Forelimb muscle (tissue), 1 donor: ENCODE results near the gene PLEKHM3. TPM values are rescaled to one million over a fixed set of nuclear protein-coding genes. Genes with fewer than 3 reads are reported as not detected.

Source experiments
- DNase-seq: peaks from one replicate; pipeline ENCODE4 v3.0.0-alpha.2; 2013; ENCODE audit warnings: low read depth
- polyA plus RNA-seq: library from polyadenylated mRNA; unstranded; fragments of 120-200 nt; gene quantifications from one replicate; pipeline ENCODE4 v1.2.1, GENCODE V29; 2013; ENCODE audit not compliant: insufficient read length

The PLEKHM3 gene
- polyA plus RNA-seq, 1 donor, result 5.9 TPM

DNA sequence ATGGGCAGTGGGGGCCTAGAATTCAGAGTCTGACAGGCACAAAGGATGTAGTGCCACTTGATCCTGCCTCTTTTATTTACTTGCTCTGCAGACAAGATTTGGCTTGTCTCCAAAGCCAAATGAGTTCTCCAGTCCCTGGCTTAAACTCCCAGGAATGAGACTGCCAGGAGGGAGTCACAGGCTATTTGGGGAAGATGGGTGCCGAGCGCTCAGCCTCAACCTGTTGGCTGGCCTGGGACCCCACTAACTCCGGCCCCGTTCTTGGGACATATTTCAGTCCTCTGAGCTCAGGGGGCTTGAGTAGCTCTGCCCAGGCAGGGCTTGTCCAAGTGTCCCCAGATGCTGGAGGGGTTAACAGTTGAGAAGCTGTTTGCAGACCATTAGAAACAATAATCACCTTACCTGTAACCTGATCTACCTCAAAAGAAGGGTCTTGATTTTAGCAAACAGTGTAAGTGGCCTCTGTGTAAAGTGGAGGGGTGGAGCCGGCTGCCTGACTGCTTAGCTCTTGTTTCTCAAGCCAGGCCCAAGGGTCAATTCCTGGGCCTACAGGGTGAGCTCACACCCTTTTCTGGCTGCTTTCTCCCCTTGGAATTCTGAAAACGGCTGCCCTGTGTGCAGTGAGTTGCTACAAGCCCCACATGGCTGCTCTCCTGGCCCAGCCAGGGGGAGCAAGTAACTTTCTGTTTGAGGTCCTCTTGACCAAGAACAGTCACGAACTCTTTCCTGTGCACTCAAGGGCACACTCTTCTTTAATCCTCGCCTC is 228.6 kb downstream of the PLEKHM3 start:
- DNase-seq, result no peak

DNA sequence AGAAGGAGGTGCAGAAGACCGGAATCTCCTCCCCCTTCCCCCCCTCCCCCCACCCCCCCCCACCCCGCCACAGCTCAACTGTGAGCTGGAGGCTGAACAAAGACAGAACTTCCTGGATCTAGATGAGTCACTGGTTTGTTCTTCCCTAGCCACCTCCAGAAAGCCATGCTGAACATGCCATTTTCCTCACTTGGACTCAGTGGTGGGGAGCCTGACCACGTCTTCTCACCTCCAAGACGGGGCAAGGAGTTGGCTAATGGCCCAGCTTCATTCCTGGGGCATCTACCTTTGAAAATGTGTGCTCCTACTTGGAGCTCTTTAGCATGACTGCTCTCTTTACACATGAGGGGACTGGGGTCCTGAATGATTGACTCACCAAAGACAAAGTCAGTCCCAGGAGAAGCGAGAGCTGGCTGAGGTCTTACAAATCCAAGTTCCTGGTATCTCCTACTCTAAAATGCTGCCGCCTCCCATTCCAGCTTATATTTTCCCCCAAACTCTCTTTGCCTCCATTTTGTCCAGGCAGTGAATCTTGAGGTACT is 233.0 kb downstream of the PLEKHM3 start:
- no peak for DNase-seq

DNA sequence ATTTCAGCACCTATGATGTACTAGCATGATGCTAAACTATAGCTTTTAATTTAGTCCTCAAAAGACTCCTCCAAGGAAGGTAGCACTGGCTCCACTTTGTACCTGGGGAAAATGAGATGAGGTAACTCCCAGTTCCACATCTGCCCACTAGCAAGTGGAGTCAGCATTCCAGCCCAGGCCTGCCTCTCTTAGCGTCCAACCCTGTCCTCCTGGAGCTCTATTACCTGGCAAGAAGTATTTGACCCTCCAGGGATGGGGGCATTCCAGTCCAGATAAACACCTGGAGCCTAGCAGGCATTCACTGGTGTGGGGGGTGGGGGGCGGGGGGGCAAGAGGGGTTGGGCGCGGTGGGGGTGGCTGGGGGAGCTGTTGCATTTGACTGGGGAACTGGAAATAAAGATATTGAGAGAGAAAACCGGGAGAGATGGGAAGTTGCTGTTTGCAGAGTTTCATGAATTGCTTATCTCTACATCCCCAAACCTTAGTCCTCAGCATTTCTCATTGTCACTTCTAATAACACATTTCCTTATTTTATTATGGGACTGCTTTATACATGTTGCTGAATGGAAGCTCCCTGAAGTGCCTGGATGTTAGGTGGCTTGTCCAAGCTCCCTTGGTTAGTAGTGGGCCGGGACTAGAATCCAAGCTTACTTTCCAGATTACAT is 233.6 kb downstream of the PLEKHM3 start:
- no peak for DNase-seq

DNA sequence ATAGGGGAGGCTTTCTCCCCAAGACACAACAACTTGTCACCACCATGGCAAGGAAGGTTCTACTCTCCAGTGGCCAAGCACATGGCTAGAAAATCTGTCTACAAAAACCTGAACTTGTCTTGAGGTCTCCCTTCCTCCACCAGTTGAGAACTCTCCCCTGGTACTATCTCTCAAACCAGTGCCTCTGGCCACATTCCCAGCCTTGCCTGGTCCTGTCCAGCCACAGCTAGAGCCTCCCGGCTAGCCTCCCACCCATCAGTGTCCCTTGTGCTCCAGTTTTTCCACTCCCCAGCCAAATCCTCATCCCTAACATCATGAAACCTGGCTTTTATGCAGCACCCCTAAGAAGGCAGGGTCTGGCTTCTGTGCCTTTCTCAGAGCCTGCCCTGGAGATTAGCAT is 234.4 kb downstream of the PLEKHM3 start:
- DNase-seq, result no peak

DNA sequence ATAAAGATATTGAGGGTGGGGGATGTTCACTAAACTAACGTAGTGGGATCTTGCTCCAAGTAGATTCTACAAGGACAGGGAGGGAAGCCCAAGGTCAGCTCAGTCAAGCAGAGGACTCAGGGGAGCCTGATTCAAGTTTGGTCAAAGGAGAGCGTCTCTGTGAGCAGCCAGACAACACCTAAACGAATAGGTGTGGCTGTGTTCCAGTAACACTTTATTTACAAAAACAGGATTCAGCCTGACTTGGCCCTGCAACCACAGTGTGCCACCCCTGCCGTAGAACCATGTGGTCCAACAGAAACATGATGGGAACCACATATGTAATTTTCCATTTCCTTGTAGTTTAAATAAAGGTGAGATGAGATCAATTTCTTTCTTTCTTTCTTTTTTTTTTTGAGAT is 237.5 kb downstream of the PLEKHM3 start:
- DNase-seq, result no peak

DNA sequence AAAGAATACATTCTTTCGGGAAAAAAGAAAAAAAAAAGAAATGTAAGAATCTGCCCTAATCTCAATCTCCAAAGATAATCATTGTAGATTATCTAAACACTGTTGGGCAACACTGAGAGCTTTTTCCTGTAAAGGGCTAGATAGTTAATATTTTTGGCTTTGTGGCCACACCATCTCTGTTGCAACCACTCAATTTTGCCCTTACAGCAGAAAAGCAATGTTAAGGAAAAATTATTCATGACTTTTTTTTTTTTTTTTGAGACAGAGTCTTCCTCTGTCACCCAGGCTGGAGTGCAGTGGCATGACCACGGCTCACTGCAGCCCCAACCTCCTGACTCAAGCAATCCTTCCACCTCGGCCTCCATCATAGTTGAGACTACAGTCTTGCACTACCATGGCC is 238.3 kb downstream of the PLEKHM3 start:
- no peak for DNase-seq

DNA sequence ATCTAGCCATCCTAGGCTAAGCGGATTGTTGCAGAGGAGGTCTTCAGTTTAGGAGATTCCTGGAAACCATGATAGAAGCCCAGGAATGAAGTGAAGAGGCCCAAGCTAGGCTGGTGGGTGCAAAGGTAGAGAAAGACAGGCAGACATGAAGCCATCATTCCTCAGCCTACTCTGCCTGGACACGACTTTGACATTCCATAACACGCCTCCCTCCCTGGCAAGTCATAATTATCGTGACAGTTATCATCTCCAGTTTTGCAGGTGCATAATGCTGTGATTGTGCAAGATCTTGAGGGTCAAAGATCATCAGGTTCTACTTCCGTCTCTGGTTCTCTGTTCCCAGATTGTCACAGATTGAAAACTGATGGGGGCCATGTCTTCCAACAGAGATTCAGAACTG is 240.4 kb downstream of the PLEKHM3 start:
- DNase-seq, result no peak

DNA sequence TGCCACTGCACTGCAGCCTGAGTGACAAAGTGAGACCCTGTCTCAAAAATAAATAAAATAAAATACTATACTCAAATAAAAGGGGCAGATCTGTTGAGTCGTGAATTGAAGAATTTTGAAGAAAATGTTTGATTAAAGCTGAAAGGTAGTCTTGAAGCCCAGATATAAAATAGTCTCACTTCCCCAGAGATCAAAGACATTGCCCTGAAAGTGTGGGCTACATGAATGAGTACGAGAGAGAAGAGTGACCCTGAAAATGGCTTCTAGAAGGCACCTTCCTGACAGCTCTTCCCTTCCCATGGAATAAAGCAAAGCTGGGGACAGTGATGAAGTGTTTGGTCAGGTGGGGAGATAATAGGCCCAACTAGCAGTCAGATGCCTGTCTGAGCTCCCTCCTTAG is 241.8 kb downstream of the PLEKHM3 start:
- no peak for DNase-seq

DNA sequence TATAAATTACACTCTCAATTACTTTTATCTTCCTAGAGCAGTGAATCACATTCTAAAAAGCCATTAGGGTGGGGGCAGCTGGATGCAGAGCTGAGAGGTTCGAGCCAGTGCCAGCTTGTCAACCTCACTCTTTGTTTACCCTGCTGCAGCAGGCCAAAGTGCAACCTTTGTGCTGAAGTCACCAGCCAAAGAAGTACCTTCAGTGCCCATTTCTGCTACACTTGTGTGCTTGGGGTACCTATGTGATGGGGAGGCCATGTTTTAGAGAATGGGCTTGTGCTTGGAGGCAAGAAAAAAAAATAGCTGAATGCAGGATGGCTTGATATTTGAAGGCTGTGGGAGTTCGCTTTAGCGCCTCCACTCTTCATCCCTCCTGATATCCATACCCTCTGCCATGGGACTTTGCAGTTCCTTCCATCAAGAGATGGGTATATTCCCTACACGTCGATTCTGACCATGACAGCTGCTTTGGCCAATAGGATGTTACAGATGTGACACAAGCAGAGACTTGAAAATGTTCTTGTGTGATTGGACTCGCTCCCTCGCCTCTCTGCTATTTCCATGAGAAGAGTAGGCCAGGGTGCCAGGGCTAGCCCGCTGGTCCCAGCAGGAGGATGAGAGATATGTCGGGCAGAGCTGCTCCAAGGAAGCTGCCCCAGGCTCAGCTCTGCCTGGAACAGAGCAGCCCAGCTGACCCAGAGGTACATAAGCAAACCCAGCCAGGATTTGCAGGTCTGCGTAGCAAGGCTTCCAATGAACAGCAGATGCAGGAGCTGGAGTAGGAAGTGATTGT is 242.9 kb downstream of the PLEKHM3 start:
- DNase-seq, result no peak

DNA sequence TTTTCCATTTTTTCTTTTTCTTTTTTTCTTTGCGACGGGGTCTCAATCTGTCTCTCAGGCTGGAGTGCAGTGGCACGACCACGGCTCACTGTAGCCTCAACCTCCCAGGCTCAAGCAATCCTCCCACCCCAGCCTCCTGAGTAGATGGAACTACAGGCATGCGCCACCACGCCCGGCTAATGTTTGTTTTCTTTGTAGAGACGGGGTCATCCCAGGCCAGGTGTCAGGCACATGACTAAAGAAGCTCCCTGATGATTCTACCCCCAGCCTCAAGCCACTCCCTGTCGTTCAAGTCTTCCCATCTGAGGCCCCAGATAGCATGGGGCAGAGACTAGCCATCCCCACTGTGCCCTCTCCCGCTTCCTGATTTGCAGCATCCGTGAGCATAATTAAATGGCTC is 245.8 kb downstream of the PLEKHM3 start:
- no peak for DNase-seq

DNA sequence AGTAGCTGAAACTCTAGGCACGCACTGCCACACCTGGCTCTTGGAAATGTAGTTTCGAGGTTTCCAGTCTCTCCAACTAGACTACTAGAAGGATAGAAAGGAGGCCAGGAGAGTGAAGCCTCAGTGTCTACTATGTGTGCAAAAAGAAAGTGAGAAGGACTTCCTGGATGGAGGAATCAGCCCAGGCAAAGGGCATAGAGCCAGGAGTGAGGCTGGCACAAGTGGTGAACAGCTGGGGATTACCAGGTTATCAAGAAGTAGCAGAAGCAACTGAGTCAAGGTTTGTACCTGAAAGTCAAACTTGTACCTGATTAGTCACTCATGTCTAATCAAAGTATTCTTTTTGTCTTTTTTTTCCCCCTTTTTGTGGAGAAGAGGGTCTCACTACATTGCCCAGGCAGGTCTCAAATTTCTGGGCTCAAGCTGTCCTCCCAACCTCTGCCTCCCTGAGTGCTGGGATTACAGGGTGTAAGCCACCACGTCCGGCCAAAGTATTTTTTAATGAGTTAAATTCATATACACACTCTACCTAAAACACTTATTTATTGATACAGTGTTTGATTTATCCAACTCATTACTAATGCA is 246.9 kb downstream of the PLEKHM3 start:
- no peak for DNase-seq

DNA sequence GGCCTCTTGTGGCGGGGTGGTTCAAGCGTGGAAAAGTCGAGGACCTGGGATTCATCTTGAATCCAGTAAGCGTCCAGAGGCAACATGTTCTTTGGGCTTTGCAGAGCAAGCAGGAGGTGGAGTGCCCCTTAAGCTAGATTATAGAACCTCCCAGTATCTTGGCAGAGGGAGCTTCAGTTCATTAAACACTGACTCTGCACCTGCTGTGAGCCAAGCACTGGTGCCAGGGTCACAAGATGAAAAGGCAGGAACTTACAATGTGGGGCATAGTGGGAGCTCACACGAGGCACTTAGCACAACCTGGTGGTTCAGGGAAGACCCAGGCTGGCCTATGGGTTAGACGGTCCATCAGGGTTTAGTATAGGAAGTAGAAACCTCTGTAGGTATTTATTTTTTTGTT is 248.2 kb downstream of the PLEKHM3 start:
- DNase-seq, result no peak

DNA sequence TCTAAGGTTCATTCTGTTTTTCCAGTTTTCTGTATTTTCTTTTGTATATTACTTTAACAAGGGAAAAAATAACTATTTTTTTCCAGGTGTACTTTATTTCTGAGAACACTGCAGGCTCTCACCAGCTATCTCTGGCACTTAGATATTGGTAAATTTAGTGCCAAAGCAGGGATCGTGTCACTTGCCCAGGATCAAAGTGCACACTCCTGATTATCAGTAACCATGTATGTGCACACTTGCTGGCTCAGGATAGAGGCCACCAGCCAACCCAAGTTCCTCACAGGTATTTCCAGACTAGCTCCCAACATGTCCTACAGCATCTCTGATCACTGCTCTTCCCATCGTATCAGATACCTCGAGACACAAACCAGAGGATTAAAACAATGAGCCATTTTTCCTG is 249.9 kb downstream of the PLEKHM3 start:
- DNase-seq, result no peak

DNA sequence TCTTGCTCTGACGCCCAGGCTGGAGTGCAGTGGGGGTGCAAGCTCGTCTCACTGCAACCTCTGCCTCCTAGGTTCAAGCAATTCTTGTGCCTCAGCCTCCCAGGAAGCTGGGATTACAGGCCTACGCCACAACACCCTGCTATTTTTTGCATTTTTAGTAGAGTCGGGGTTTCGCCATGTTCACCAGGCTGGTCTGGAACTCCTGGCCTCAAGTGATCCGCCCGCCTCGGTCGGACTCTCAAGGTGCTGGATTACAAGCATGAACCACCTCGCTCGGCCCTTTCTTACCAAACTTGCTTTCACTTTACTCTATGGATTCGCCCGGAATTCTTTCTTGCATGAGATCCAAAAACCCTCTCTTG is 252.5 kb downstream of the PLEKHM3 start:
- DNase-seq, result no peak

DNA sequence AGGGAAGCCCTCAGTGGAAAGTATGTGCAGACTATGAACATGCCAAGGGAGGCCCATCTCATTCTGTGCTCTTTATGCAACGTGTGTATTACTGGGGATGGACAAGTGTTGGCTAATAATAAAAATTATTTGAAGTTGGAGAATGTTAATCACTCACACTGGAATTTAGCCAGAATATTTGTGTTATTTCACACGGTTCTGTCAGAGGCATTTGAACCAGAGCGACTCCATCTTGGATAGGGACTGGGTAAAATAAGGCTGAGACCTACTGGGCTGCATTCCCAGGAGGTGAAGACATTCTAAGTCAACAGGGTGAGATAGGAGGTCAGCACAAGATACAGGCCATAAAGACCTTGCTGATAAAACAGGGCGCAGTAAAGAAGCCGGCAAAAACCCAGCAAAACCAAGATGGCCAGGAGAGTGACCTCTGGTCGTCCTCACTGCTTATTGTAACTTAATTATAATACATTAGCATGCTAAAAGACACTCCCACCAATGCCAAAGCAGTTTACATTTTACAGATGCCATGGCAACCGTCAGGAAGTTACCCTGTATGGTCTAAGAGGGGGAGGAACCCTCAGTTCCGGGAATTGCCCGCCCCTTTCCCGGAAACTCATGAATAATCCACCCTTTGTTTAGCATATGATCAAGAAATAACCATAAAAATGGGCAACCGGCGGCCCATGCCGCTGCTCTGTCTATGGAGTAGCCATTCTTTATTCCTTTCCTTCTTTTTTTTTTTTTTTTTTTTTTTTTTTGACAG is 253.1 kb downstream of the PLEKHM3 start:
- no peak for DNase-seq

DNA sequence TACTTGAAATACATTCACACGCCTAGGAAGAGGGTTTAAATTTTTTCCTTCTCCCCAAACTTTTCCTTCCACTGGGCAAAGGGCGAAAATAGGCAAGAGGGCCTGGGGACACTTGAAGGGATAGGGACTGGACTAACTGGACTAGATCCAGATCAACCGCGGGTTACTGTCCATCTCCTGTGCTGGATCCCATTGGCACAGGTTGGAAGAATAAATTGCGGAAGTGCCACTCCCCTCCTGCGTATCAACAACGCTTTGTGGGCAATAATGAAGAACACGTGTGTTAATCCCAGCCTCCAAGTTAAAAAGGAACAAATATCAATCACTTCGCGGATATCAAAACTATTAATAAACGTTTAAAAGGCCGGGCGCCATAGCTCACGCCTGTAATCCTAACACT is 253.9 kb downstream of the PLEKHM3 start:
- DNase-seq, result no peak

Other genes starting within 250 kb of the PLEKHM3 start
- not detected for gene CRYGD, start 99.0 kb upstream of the PLEKHM3 start, polyA plus RNA-seq
- gene CRYGC, start 104.3 kb upstream of the PLEKHM3 start, polyA plus RNA-seq, result not detected
- not detected for gene CRYGB, start 120.6 kb upstream of the PLEKHM3 start, polyA plus RNA-seq
- not detected for gene CRYGA, start 138.1 kb upstream of the PLEKHM3 start, polyA plus RNA-seq
- not detected for gene C2orf80, start 164.5 kb upstream of the PLEKHM3 start, polyA plus RNA-seq
- 35.2 TPM for gene IDH1, start 229.5 kb upstream of the PLEKHM3 start, polyA plus RNA-seq
- 17.4 TPM for gene PIKFYVE, start 240.7 kb upstream of the PLEKHM3 start, polyA plus RNA-seq